ENCODE results near the gene ARL15.

Gene ARL15

GRCh38 chr5:54242297-54242696, 68.1 kb downstream of the ARL15 start:
- DNase-seq: no peak

- DNase-seq: peak; percentile 62
Measured at GRCh38 chr5:54234304-54234933, 76.0 kb downstream of the ARL15 start.

DNA sequence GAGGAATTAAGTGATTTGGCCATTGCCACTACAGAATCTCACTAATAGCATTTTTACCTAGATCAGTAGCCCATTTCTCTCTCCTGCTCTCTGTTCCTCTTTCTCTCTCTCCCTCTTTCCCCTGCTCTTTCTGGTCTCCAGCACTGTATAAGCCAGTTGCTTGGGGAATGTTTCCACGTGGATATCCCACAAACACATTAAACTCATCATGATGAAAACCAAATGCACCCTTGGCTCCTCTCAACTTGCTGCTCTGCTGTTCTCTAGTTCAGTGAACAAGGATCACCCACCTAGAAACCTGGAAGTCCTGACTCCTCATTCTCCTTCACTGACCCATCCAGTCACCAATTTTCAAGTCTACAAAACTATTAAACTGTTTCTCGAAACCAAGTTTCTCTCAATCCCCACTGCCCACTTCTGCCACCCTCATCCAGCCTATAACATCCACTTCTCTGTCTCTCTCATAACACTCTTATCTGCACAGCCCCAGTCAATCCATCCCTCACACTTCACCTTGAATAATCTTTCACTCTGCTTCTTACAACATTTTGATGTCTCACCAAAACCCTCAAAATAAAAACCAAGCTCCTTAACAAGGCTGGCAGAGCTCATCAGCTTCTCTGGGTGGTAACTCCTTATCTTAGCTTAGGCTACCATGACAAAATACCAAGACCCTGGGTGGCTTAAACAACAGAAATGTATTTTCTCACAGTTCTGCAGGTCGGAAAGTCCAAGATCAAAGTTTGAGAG, 79.3 kb downstream of the ARL15 start:
- DNase-seq: no peak

- peak; percentile 69 for DNase-seq
Measured at GRCh38 chr5:54229041-54229780, 81.2 kb downstream of the ARL15 start.

DNA sequence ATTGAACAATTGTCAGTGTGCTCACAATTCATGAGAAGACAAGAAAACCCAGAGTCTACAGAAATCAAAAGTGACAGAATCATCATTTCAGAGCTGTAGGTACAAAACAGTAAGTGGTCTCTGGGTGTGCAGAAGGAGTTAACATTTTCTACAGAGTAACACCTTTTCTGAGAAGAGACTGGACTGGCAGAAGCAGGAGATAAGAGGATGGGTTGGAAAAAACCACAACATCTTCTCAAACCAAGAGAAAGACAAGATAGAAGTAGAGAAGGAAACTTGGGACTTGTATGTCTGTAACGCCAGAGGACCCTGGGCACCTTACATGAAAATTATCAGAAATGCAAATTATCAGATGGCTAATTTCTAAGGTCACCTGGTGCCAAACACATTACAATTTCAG, 82.6 kb downstream of the ARL15 start:
- no peak for DNase-seq

DNA sequence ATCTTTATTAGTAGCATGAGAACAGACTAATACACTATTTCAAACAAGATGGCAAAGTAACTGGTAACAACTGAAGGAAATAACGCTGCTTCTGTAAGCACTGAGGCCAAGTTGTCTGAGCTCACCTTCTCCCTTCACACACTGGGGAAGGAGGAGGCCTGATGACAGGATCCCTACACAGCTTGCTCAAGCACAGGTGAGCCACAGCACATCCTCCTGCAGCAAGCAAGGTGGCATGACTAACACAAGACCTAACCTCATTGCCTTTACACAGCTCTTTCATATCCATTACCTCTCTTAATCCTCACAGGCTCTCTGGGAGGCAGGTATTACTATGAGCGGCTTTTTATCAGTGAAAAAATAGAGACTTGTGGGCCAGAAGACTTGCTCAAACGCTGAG, 83.3 kb downstream of the ARL15 start:
- no peak for DNase-seq

DNA sequence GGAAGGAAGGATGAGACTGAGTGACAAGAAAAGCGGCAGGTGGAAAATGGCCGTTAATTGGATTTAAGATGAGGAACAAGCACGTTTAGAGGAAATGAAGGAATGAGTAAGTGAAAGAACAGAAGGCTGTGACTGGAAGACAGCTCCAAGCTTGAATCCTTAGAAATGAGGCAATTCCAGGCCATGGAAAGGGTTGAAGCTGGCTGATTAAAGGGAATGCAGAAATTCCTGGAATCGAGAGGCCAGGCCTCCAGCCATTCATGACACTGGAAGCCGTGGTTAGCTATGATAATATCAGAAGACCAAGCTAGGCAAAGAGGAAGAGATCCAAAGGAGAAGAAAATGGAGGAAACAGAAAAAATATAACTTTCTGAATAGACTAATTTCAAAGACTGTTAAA, 84.2 kb downstream of the ARL15 start:
- no peak for DNase-seq

GRCh38 chr5:54224103-54224826, 86.1 kb downstream of the ARL15 start:
- DNase-seq: peak; percentile 42

DNA sequence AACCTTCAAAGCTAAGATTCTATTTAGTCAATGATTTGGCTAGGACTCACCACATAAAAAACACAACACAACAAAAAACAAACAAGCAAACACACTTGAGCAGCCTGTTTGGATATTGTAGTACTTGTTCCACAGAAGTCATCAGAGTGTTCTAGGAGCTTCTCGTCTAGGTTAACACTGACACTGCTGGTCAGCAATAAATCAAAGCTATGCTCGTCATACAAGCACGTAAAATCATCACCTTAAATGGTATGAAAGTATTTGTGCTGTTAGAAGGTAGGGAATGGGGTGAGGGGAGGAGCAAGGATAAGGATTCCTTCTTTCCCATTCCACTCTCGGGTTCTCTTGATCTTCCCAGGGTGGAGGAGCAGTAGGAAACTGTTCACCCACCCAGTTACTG, 88.0 kb downstream of the ARL15 start:
- DNase-seq: no peak

DNA sequence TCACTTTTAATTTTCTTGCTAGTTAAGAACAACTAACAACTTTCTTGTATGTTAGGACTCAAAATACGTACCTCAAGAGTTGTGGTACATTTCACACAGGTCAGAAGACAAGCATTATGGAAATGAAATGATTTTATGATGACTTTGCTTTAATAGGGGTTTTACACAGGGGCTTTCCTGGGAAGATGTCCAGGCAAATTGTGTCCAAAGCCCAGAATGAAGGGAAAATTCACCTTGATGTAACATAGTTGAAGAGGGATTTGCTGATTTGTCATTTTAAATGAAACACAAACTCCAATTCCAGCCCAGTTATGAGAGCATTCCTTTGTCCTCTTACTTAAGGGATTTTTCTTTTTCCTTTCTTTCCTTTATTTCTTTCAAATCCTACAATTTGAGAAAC, 89.2 kb downstream of the ARL15 start:
- DNase-seq: no peak

GRCh38 chr5:54220230-54221040, 89.9 kb downstream of the ARL15 start:
- DNase-seq: no peak

DNA sequence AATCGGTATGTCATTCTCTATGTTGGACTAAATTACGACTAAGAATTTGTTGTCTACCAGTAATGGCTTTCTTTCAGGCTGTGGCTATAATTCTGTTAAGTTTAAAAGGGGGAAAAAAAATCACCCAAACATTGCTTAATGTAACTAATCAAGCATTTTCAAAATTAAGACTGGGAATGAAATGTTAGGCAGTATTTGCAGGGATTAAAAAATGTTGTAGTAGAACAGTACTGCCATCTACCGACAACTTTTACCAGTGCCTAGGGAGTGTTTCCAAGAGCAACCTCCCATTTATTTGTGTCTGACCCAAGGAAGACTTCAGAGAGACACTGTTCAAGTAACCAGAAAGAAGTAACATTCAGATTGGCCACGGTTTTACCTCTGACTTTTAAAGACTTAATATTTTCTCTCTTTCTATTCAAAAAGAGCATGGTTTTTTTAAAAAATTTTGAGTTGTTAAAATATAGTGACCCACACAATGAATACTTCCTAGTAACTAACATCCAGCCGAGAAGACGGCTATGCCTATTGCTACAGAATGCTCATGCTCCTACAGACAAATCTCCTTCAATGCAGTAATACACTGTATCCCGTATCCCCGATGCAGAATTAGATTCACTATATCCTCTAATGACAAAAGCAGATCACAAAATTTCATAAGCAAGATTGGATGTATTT, 92.4 kb downstream of the ARL15 start:
- peak; percentile 65 for DNase-seq

DNA sequence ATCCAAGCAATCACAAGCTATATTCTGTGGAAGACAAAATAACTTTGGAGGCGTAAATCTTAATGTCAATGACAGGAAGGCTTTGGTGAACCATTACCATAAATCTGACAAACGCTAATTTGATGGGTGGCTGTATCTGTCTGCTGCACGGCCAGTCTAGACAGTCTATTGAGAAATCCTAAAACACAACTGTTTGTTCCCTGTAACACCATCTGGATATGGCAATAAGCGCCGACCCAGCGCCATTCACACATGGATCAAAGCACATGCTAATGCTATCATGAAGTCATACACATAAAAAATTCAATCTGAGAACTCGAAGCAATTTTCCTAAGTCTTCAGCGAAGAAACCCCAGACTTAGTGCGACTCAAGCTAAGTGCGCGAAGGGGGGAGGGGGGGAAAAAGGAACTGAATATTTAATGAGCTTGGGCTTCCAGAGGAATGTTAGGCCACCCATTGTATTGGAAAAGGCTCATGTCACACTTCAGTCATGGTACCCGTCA, 95.1 kb downstream of the ARL15 start:
- no peak for DNase-seq

- DNase-seq: no peak
Measured at GRCh38 chr5:54214722-54215121, 95.7 kb downstream of the ARL15 start.

DNA sequence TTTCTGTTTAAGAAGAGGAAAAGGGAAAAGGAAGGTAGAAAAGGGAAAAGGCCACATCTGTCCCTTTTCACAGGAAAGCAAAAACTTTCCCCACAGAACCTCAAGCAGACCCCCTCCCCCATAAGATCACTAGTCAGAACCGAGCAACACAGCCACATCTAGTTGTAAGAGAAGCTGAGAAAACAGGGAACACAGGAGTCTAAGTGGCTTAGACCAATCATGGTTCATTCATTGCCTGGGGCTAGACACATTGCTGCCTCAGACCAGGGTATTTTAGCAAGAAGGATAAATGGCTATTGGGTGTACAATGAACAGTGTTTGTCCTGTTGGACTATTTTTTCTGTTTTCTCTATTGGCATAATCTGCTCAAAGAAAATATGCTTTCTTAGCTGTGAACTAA, 98.0 kb downstream of the ARL15 start:
- no peak for DNase-seq

- no peak for DNase-seq
Measured at GRCh38 chr5:54211912-54212311, 98.5 kb downstream of the ARL15 start.

DNA sequence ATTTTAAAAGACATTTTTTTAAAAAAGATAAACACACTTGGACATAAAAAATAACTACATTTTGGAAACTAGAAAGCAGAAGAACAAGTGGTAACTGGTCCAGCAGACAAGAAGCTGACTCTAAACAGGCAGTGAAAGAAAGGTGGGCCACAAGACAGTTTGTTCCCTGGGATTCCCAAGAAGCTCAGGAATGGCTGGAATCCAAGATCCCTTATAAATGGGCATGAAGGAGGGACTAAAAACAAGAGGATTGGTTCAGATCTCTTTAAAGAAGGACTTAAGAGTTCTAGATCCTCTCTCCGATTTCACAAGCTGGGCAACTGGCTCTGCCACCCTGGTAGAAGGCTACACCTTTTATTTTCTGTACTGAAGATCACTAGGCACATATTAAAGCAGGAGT, 102.8 kb downstream of the ARL15 start:
- DNase-seq: no peak

- no peak for DNase-seq
Measured at GRCh38 chr5:54206580-54207229, 103.7 kb downstream of the ARL15 start.

GRCh38 chr5:54205918-54206317, 104.5 kb downstream of the ARL15 start:
- no peak for DNase-seq

DNA sequence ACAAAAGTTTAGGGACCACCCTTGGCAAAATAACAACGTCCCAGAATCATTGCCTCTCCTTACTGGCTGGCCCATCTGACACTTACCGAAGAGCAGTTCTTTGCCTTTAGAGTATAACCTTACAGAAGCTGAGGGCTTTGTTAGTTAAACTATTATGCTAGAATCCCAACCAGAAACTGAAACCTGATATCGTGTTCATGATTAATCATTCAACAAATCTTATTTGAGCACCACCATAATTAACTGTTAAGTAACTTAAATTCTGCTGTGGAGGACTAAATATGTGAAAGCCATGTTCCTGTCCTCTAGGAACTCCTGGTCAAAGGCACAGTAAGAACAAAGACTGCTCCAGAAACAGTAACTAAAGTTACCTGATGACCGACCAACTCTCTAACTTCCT, 104.9 kb downstream of the ARL15 start:
- DNase-seq: no peak

GRCh38 chr5:54197018-54197417, 113.4 kb downstream of the ARL15 start:
- no peak for DNase-seq
